A549 (cell line): ENCODE results near the gene DGAT2. TPM values are rescaled to one million over a fixed set of nuclear protein-coding genes. Genes with fewer than 3 reads are reported as not detected.

Source experiments
- ATAC-seq, 2 experiments: fragments of 200-7000 bp in 1 of 2; fragments of >200 bp in 1 of 2; cut with Nextera tagmentation in 1 of 2; cut with Tn5 transposase in 1 of 2; 3 replicates each; pipeline versions ENCODE4 v1.8.0 to v1.9.1; 2018 to 2020; ENCODE audit warnings: mild to moderate bottlenecking in 1 of 2, moderate library complexity in 1 of 2
- CTCF ChIA-PET: fragments of 300-600 bp; sonication (Branson Sonifier 250); formaldehyde crosslinking; extraction: SDS; loops from one replicate; lab custom pipeline; 2021; ENCODE audit warnings: antibody characterized with exemption, inconsistent platforms; lab: Yijun Ruan, JAX
- POLR2A ChIA-PET: fragments of 350-600 bp; formaldehyde crosslinking; extraction: SDS; loops from one replicate; lab custom pipeline; 2021; ENCODE audit warnings: antibody characterized with exemption, inconsistent platforms; lab: Yijun Ruan, JAX
- DNase-seq, 2 experiments: peaks; one replicate each; pipeline versions ENCODE4 v3.0.0 to v3.0.0-alpha.2; 2011 to 2016; ENCODE audit warnings: low read depth in 1 of 2, low spot score in 1 of 2
- FAIRE-seq: peaks from 2 replicates; lab custom pipeline; 2011; peaks lifted over from hg19 to GRCh38; lab: Jason Lieb, UNC
- H3K27ac ChIP-seq, 2 experiments: fragments of >200 bp; sonication (Bioruptor Twin); formaldehyde crosslinking; 3 replicates each; pipeline ENCODE4 v1.5.1; 2016 to 2017
- H3K4me1 ChIP-seq: fragments of >200 bp; sonication (Bioruptor Twin); formaldehyde crosslinking; 3 replicates; pipeline ENCODE4 v1.6.1; 2016
- H3K4me2 ChIP-seq: fragments of >200 bp; sonication (Bioruptor Twin); formaldehyde crosslinking; 3 replicates; pipeline ENCODE4 v1.6.1; 2016
- H3K4me3 ChIP-seq: fragments of >200 bp; sonication (Bioruptor Twin); formaldehyde crosslinking; 3 replicates; pipeline ENCODE4 v1.5.1; 2016
- H3K9me3 ChIP-seq: fragments of >200 bp; sonication (Bioruptor Twin); formaldehyde crosslinking; 3 replicates; pipeline ENCODE4 v1.6.1; 2016
- ATOH8 ChIP-seq: fragments of 250-450 bp; sonication (Bioruptor Pico); IDR thresholded peaks from 2 replicates; pipeline ENCODE4 v1.5.0; 2020; ENCODE audit warnings: low read depth, mild to moderate bottlenecking, moderate library complexity
- BCL3 ChIP-seq: fragments of >200 bp; sonication (Bioruptor Twin); formaldehyde crosslinking; IDR thresholded peaks from 3 replicates; pipeline ENCODE4 v1.6.1; 2016
- CEBPB ChIP-seq, 2 experiments: fragments of >200 bp in 1 of 2; sonication (Bioruptor Twin) in 1 of 2; formaldehyde crosslinking in 1 of 2; IDR thresholded peaks; 2 replicates each; pipeline ENCODE4 v1.6.1; 2012 to 2016
- CHD4 ChIP-seq: fragments of 200-600 bp; sonication (generic); IDR thresholded peaks from 2 replicates; pipeline ENCODE4 v1.6.1; 2016; ENCODE audit warnings: antibody characterized with exemption, mild to moderate bottlenecking, borderline replicate concordance
- EHF ChIP-seq: fragments of 250-450 bp; sonication (Bioruptor Pico); IDR thresholded peaks from 2 replicates; pipeline ENCODE4 v1.5.0; 2020; ENCODE audit warnings: mild to moderate bottlenecking
- ELK1 ChIP-seq: fragments of 150-350 bp; IDR thresholded peaks from 2 replicates; pipeline ENCODE4 v1.6.1; 2014; ENCODE audit warnings: low read depth, mild to moderate bottlenecking, low read length
- FOSB ChIP-seq: fragments of 250-450 bp; sonication (Bioruptor Pico); IDR thresholded peaks from 2 replicates; pipeline ENCODE4 v1.5.0; 2020; ENCODE audit warnings: mild to moderate bottlenecking, moderate library complexity
- HES2 ChIP-seq: fragments of >200 bp; sonication (Bioruptor Twin); formaldehyde crosslinking; IDR thresholded peaks from 2 replicates; pipeline ENCODE4 v1.6.1; 2016
- HOXB13 ChIP-seq: fragments of 250-450 bp; sonication (Bioruptor Pico); IDR thresholded peaks from 2 replicates; pipeline ENCODE4 v1.5.0; 2020; ENCODE audit warnings: low read depth, mild to moderate bottlenecking, moderate library complexity
- KDM5A ChIP-seq: fragments of 200-600 bp; sonication (generic); IDR thresholded peaks from 2 replicates; pipeline ENCODE4 v1.6.1; 2016; ENCODE audit warnings: antibody characterized with exemption, mild to moderate bottlenecking
- NFE2L2 ChIP-seq: fragments of 150-350 bp; conservative IDR thresholded peaks from 2 replicates; pipeline ENCODE4 v1.6.1; 2014; ENCODE audit warnings: low read length
- NPAS2 ChIP-seq: fragments of 250-450 bp; sonication (Bioruptor Pico); IDR thresholded peaks from 2 replicates; pipeline ENCODE4 v1.8.0; 2022; ENCODE audit warnings: mild to moderate bottlenecking, moderate library complexity, borderline replicate concordance
- POLR2A ChIP-seq: IDR thresholded peaks from 2 replicates; pipeline ENCODE4 v1.6.1; 2012; ENCODE audit warnings: mild to moderate bottlenecking, low read length
- RCOR1 ChIP-seq: fragments of 150-350 bp; IDR thresholded peaks from 2 replicates; pipeline ENCODE4 v1.6.1; 2014; ENCODE audit warnings: antibody characterized with exemption, low read length, low read depth
- REST ChIP-seq: fragments of 200-600 bp; sonication (generic); IDR thresholded peaks from 2 replicates; pipeline ENCODE4 v1.6.1; 2016; ENCODE audit warnings: antibody characterized with exemption, mild to moderate bottlenecking, moderate library complexity
- RNF2 ChIP-seq: fragments of 200-600 bp; sonication (generic); IDR thresholded peaks from 2 replicates; pipeline ENCODE4 v1.6.1; 2016; ENCODE audit warnings: low read depth, mild to moderate bottlenecking, antibody characterized with exemption, moderate library complexity, borderline replicate concordance
- SMC3 ChIP-seq: fragments of >200 bp; sonication (Bioruptor Twin); formaldehyde crosslinking; IDR thresholded peaks from 3 replicates; pipeline ENCODE4 v1.6.1; 2018; ENCODE audit warnings: inconsistent platforms
- SREBF2 ChIP-seq: fragments of 450-650 bp; IDR thresholded peaks from 2 replicates; pipeline ENCODE4 v1.6.1; 2014; ENCODE audit warnings: mild to moderate bottlenecking, moderate library complexity
- ZFP36 ChIP-seq: fragments of 450-650 bp; IDR thresholded peaks from 2 replicates; pipeline ENCODE4 v1.6.1; 2014; ENCODE audit warnings: borderline replicate concordance; ENCODE audit not compliant: partially characterized antibody
- ZNF302 ChIP-seq: fragments of 250-450 bp; sonication (Bioruptor Pico); IDR thresholded peaks from 2 replicates; pipeline ENCODE4 v1.9.0; 2021; ENCODE audit warnings: inconsistent platforms, mild to moderate bottlenecking, moderate library complexity
- WGBS: methylation state at CpG from one replicate; pipeline ENCODE4 v1.1.6; 2017; ENCODE audit errors: missing lambda C conversion rate; 5-methylcytosine and 5-hydroxymethylcytosine counted together
- polyA plus RNA-seq, 4 experiments: library from polyadenylated mRNA; depleted of rRNA in 3 of 4; stranded (reverse); fragments of >200 nt; fragmentation: RNase III in 1 of 4; extraction: RNeasy Plus Mini Kit Qiagen cat#74134 plus additional on column Dnase treatment in 1 of 4; gene quantifications; 2 replicates in 3 of 4; 3 replicates in 1 of 4; pipeline ENCODE4 v1.2.3, GENCODE V29; 2011 to 2017

Gene DGAT2
- polyA plus RNA-seq, 2 of the 4 experiments (the other 2 are of a cell fraction), result 1.6 to 1.9 TPM

- ATAC-seq (no peak), FAIRE-seq (no peak), DNase-seq (no peak)
- Histone ChIP-seq H3K9me3 (no peaks in the 10 kb centered on the region), H3K27ac (no peak overlapping the region), H3K4me2 (no peak overlapping the region), H3K4me3 (no peak overlapping the region), H3K4me1 (peaks cover 15% of the 10 kb centered on the region)
- ChIA-PET POLR2A (interaction anchor here (1.3 kb wide), 1 partner anchor 206 kb away, joined by 6 read pairs; no protein-coding TSS in a partner anchor), CTCF (interaction anchor here (1.0 to 1.7 kb wide), 5 partner anchors 13 to 84 kb away, joined by 3 to 12 read pairs (median 3); no protein-coding TSS in a partner anchor)
- TF ChIP-seq HOXB13, result no peak
- TF ChIP-seq NPAS2 (CRISPR knock-in tag), result no peak
- no peak for TF ChIP-seq ELK1
- TF ChIP-seq RNF2, result no peak
- no peak for TF ChIP-seq SMC3
- 97% methylated on average over 3 of the region's 3 CpGs for WGBS
Measured at GRCh38 chr11:75789521-75789920, 20.9 kb downstream of the DGAT2 start.

- POLR2A ChIA-PET, result no interaction called here
- peak overlapping the region in 1 of 2 experiments; percentile 40; a peak in 1 of 6 replicates for H3K27ac ChIP-seq
- ATAC-seq (peak in 1 of 2 experiments; percentile 56; a peak in 4 of 6 replicates), DNase-seq (no peak)
- H3K9me3 ChIP-seq, result no peaks in the 10 kb centered on the region
- TF ChIP-seq ELK1, result no peak
- TF ChIP-seq ZFP36, result no peak
- no peak for TF ChIP-seq KDM5A
- TF ChIP-seq RCOR1, result no peak
- no peak for TF ChIP-seq POLR2A
- no peak for TF ChIP-seq EHF
- TF ChIP-seq NFE2L2, result no peak
- TF ChIP-seq REST, result no peak
- TF ChIP-seq HES2, result no peak
- no peak for TF ChIP-seq CEBPB (IDR thresholded peaks at IDR 0.05)
- TF ChIP-seq RNF2, result no peak
- TF ChIP-seq BCL3, result no peak
- no peak for TF ChIP-seq ATOH8 (CRISPR knock-in tag)
- no peak for TF ChIP-seq ZNF302 (CRISPR knock-in tag)
- no peak for TF ChIP-seq FOSB (CRISPR knock-in tag)
- no peak for TF ChIP-seq CHD4
- no peak for TF ChIP-seq SREBF2
- TF ChIP-seq, all 56 proteins: peak for 0
- no peak for FAIRE-seq
- Histone ChIP-seq H3K4me2 (peak overlapping the region; percentile 29; the same call in 1 of the 3 replicates), H3K4me1 (peaks cover 15% of the 10 kb centered on the region), H3K4me3 (no peak overlapping the region)
- CTCF ChIA-PET, result interaction anchor here (1.2 to 4.7 kb wide), 2 partner anchors 10 to 11 kb away, joined by 4 to 43 read pairs; no protein-coding TSS in a partner anchor
- WGBS, result 19% methylated on average over 2 of the region's 2 CpGs
Measured at GRCh38 chr11:75790986-75791385, 22.4 kb downstream of the DGAT2 start.
